ENCODE results near the gene GPHB5. TPM values are rescaled to one million over a fixed set of nuclear protein-coding genes. Genes with fewer than 3 reads are reported as not detected.

Gene GPHB5
- total RNA-seq, 1 donor, result not detected

DNA sequence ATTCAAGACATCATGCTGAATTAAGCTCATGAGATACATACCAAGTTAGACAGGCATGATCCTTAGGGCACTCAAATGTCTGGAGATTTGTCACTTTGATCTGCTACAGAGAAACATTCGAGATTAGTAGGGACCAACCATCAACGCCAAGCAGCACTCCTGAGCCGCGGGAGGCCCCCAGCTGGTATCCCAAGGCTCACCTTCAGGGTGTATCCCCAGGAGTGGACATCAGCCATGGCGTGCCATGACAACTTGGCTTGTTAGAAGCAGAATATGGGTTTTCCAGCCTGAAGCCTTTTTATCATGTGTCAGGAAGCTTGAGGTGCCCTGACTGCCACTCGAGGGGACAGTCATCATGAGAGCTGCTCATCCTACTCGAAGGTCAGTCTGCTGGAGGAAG, 39.1 kb upstream of the GPHB5 start:
- no peak overlapping the region for H3K27ac ChIP-seq (ENCODE audit: low read depth, low read length)
- no peaks in the 10 kb centered on the region for H3K4me1 ChIP-seq (ENCODE audit: insufficient read depth, low read length)
- H3K4me3 ChIP-seq (ENCODE audit: insufficient read depth, low read length), result no peak overlapping the region
- DNase-seq (ENCODE audit: insufficient read length, low spot score, missing footprints), result no peak
- no peak overlapping the region for H3K4me2 ChIP-seq (ENCODE audit: insufficient read depth, low read length)
- H4K20me1 ChIP-seq (ENCODE audit: insufficient read depth, low read length), result no peaks in the 10 kb centered on the region
- H3K9me3 ChIP-seq (ENCODE audit: low read depth, low read length), result no peaks in the 10 kb centered on the region
- no peaks in the 10 kb centered on the region for H3K27me3 ChIP-seq (ENCODE audit: insufficient read depth, low read length)
- H3K79me2 ChIP-seq (ENCODE audit: insufficient read depth, low read length), result no peaks in the 10 kb centered on the region
- TF ChIP-seq, protein P1, sequence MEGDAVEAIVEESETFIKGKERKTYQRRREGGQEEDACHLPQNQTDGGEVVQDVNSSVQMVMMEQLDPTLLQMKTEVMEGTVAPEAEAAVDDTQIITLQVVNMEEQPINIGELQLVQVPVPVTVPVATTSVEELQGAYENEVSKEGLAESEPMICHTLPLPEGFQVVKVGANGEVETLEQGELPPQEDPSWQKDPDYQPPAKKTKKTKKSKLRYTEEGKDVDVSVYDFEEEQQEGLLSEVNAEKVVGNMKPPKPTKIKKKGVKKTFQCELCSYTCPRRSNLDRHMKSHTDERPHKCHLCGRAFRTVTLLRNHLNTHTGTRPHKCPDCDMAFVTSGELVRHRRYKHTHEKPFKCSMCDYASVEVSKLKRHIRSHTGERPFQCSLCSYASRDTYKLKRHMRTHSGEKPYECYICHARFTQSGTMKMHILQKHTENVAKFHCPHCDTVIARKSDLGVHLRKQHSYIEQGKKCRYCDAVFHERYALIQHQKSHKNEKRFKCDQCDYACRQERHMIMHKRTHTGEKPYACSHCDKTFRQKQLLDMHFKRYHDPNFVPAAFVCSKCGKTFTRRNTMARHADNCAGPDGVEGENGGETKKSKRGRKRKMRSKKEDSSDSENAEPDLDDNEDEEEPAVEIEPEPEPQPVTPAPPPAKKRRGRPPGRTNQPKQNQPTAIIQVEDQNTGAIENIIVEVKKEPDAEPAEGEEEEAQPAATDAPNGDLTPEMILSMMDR (IDR thresholded peaks at IDR 0.05; ENCODE audit: extremely low read depth, low read depth, low read length), result no peak
- H2AFZ ChIP-seq (ENCODE audit: low read length), result no peak overlapping the region
- no peaks in the 10 kb centered on the region for H3K36me3 ChIP-seq (ENCODE audit: insufficient read depth, low read length)

DNA sequence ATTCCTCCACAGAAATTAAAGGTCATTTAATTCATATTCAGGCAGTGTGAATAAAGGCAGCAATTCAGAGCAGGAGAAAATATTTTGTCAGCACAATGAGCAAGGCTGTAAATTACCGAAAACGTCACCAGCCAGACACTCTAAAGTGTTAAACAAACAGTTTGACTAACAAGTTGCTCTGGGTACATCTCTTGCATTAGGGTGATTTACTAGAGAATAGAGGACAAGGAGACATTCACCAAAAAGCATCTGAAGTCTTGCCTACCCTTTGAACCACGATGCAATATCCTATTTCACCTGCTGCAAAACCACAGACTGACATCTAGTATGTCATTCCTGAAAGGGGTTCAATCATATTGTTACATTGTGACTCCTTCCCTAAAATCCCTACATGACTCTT, 27.1 kb upstream of the GPHB5 start:
- H3K79me2 ChIP-seq (ENCODE audit: insufficient read depth, low read length), result no peaks in the 10 kb centered on the region
- H3K4me2 ChIP-seq (ENCODE audit: insufficient read depth, low read length), result no peak overlapping the region
- no peaks in the 10 kb centered on the region for H3K36me3 ChIP-seq (ENCODE audit: insufficient read depth, low read length)
- peaks cover 2% of the 10 kb centered on the region for H3K27me3 ChIP-seq (ENCODE audit: insufficient read depth, low read length)
- no peaks in the 10 kb centered on the region for H3K9me3 ChIP-seq (ENCODE audit: low read depth, low read length)
- no peak overlapping the region for H2AFZ ChIP-seq (ENCODE audit: low read length)
- no peaks in the 10 kb centered on the region for H4K20me1 ChIP-seq (ENCODE audit: insufficient read depth, low read length)
- no peak for DNase-seq (ENCODE audit: insufficient read length, low spot score, missing footprints)
- no peak overlapping the region for H3K4me3 ChIP-seq (ENCODE audit: insufficient read depth, low read length)
- no peaks in the 10 kb centered on the region for H3K4me1 ChIP-seq (ENCODE audit: insufficient read depth, low read length)
- TF ChIP-seq, protein P1 (IDR thresholded peaks at IDR 0.05; ENCODE audit: extremely low read depth, low read depth, low read length), result no peak
- no peak overlapping the region for H3K27ac ChIP-seq (ENCODE audit: low read depth, low read length)

DNA sequence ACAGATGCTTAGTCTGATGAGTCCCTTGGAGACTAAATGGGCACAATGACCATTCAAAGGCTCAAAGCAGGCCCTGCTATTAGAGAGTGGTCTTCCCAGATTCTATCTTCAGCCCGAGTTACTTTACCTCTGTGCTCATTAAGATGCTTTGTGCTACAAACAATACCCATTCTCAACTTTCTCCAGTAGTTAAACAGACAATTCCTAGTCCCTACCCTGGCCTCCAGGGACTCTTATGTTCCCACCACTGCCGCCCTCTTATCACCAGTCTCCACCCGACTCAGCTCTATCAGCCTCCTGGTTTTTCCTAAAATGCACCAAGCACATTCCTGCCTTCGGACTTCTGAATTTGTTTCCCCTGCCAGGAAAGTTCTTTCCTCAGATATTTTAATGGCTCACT, 25.6 kb upstream of the GPHB5 start:
- Histone ChIP-seq H3K4me1 (ENCODE audit: insufficient read depth, low read length) (no peaks in the 10 kb centered on the region), H4K20me1 (ENCODE audit: insufficient read depth, low read length) (no peaks in the 10 kb centered on the region), H3K36me3 (ENCODE audit: insufficient read depth, low read length) (no peaks in the 10 kb centered on the region), H3K27me3 (ENCODE audit: insufficient read depth, low read length) (peaks cover 2% of the 10 kb centered on the region), H3K79me2 (ENCODE audit: insufficient read depth, low read length) (no peaks in the 10 kb centered on the region), H3K4me3 (ENCODE audit: insufficient read depth, low read length) (no peak overlapping the region), H3K9me3 (ENCODE audit: low read depth, low read length) (no peaks in the 10 kb centered on the region), H3K4me2 (ENCODE audit: insufficient read depth, low read length) (no peak overlapping the region), H3K27ac (ENCODE audit: low read depth, low read length) (no peak overlapping the region), H2AFZ (ENCODE audit: low read length) (no peak overlapping the region)
- TF ChIP-seq, protein P1 (IDR thresholded peaks at IDR 0.05; ENCODE audit: extremely low read depth, low read depth, low read length), result no peak
- DNase-seq (ENCODE audit: insufficient read length, low spot score, missing footprints), result no peak

DNA sequence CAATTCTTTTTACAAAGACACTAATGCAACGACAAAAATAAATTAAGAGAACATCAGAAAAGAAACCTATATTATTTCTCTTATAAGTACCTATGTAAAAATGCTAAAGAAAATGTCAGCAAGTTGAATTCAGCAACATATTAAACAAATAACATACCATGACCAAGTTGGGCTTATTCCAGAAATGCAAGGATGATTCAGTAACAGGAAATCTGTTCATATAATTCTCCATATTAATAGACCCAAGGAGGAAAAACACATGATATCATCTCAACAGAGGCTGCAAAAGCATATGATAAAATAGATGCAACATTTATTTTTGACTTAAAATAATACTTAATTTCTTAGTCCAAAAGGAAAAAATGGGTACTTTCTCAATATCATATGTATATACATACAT, 25.1 kb upstream of the GPHB5 start:
- Histone ChIP-seq H3K79me2 (ENCODE audit: insufficient read depth, low read length) (no peaks in the 10 kb centered on the region), H3K27ac (ENCODE audit: low read depth, low read length) (no peak overlapping the region), H3K4me2 (ENCODE audit: insufficient read depth, low read length) (no peak overlapping the region), H3K36me3 (ENCODE audit: insufficient read depth, low read length) (no peaks in the 10 kb centered on the region), H3K4me1 (ENCODE audit: insufficient read depth, low read length) (no peaks in the 10 kb centered on the region), H3K9me3 (ENCODE audit: low read depth, low read length) (no peaks in the 10 kb centered on the region), H4K20me1 (ENCODE audit: insufficient read depth, low read length) (no peaks in the 10 kb centered on the region), H2AFZ (ENCODE audit: low read length) (no peak overlapping the region), H3K27me3 (ENCODE audit: insufficient read depth, low read length) (no peaks in the 10 kb centered on the region), H3K4me3 (ENCODE audit: insufficient read depth, low read length) (no peak overlapping the region)
- TF ChIP-seq, protein P1 (IDR thresholded peaks at IDR 0.05; ENCODE audit: extremely low read depth, low read depth, low read length), result no peak
- no peak for DNase-seq (ENCODE audit: insufficient read length, low spot score, missing footprints)
